HG02884 (cell line): ENCODE measurements around the gene RFNG.

Source experiments
- ATAC-seq: cut with Tn5 transposase; IDR thresholded peaks from one replicate; pipeline ENCODE4 v1.9.1; 2021; ENCODE audit warnings: mild to moderate bottlenecking, moderate library complexity; ENCODE audit not compliant: unreplicated experiment

Gene RFNG

GRCh38 chr17:82078433-82078832, 26.8 kb upstream of the RFNG start:
- no peak for ATAC-seq

- no peak for ATAC-seq
Observed at GRCh38 chr17:82077617-82078358, 26.2 kb upstream of the RFNG start.

GRCh38 chr17:82076785-82077591, 25.4 kb upstream of the RFNG start:
- ATAC-seq: no peak

GRCh38 chr17:82076018-82076784, 24.6 kb upstream of the RFNG start:
- ATAC-seq: no peak

GRCh38 chr17:82073446-82073845, 21.8 kb upstream of the RFNG start:
- no peak for ATAC-seq

GRCh38 chr17:82072827-82073226, 21.2 kb upstream of the RFNG start:
- no peak for ATAC-seq

- ATAC-seq: no peak
Observed at GRCh38 chr17:82070611-82071010, 19.0 kb upstream of the RFNG start.

GRCh38 chr17:82065638-82066303, 14.2 kb upstream of the RFNG start, which contains the start of gene DUS1L:
Gene DUS1L, minus strand, starts transcription at chr17:82065804. Its CDS starts 745 bp downstream, at chr17:82065059.
- ATAC-seq: no peak

GRCh38 chr17:82065193-82065637, 13.6 kb upstream of the RFNG start:
- no peak for ATAC-seq

GRCh38 chr17:82064433-82065192, 13.0 kb upstream of the RFNG start:
- ATAC-seq: no peak

GRCh38 chr17:82063424-82064415, 12.1 kb upstream of the RFNG start:
- no peak for ATAC-seq

GRCh38 chr17:82062984-82063368, 11.4 kb upstream of the RFNG start:
- ATAC-seq: no peak

- ATAC-seq: no peak
Observed at GRCh38 chr17:82062076-82062983, 10.7 kb upstream of the RFNG start.

- no peak for ATAC-seq
Observed at GRCh38 chr17:82061047-82061925, 9.7 kb upstream of the RFNG start.

- ATAC-seq: no peak
Observed at GRCh38 chr17:82060614-82061013, 9.0 kb upstream of the RFNG start.

- no peak for ATAC-seq
Observed at GRCh38 chr17:82060001-82060380, 8.4 kb upstream of the RFNG start.
